NT2/D1 (cell line): Measurements from ENCODE around the gene AGBL4.

Experiments
- SUZ12 ChIP-seq: IDR thresholded peaks from 2 replicates; pipeline ENCODE4 v1.6.1; 2011; ENCODE audit not compliant: insufficient read length, insufficient read depth; ENCODE audit errors: extremely low read depth
- YY1 ChIP-seq: IDR thresholded peaks from 2 replicates; pipeline ENCODE4 v1.6.1; 2011; ENCODE audit not compliant: insufficient read length, insufficient read depth
- ZNF274 ChIP-seq: IDR thresholded peaks from 2 replicates; pipeline ENCODE4 v1.6.1; 2011; ENCODE audit warnings: mild to moderate bottlenecking, low read depth, low read length

GRCh38 chr1:48697066-48697707 is 1326.6 kb downstream of the AGBL4 start:
- TF ChIP-seq YY1 = no peak
- TF ChIP-seq ZNF274 = no peak
- no peak for TF ChIP-seq SUZ12
